Progenitor cell of endocrine pancreas (in vitro differentiated cells): ENCODE measurements around the gene ARHGAP18. TPM values are rescaled to one million over a fixed set of nuclear protein-coding genes. Genes with fewer than 3 reads are reported as not detected.

Experiments used
- DNase-seq: peaks from one replicate; pipeline ENCODE4 v3.0.0; 2021; ENCODE audit warnings: low spot score; ENCODE audit not compliant: unreplicated experiment
- H3K27ac Mint-ChIP-seq: 2 replicates; pipeline ENCODE4 v1.8.0; 2021; ENCODE audit warnings: mild to moderate bottlenecking, moderate library complexity, mixed read lengths
- H3K27me3 Mint-ChIP-seq: 2 replicates; pipeline ENCODE4 v1.8.0; 2021; ENCODE audit warnings: mixed read lengths
- H3K36me3 Mint-ChIP-seq: 2 replicates; pipeline ENCODE4 v1.8.0; 2022; ENCODE audit warnings: mixed read lengths; ENCODE audit not compliant: insufficient read depth
- H3K4me1 Mint-ChIP-seq: 2 replicates; pipeline ENCODE4 v1.8.0; 2021; ENCODE audit warnings: low read depth, mixed read lengths
- H3K4me3 Mint-ChIP-seq: 2 replicates; pipeline ENCODE4 v1.8.0; 2021; ENCODE audit warnings: low read depth, mild to moderate bottlenecking, moderate library complexity, mixed read lengths
- H3K9me3 Mint-ChIP-seq: 2 replicates; pipeline ENCODE4 v1.8.0; 2021; ENCODE audit warnings: low read depth, mixed read lengths
- total RNA-seq: library from RNA; stranded (reverse); gene quantifications from 2 replicates; pipeline ENCODE4 v1.2.1, GENCODE V29; 2021
- TF ChIP-seq, protein P1 (sequence below): fragments of 200-600 bp; sonication (generic); IDR thresholded peaks from one replicate; pipeline ENCODE4 v1.5.0; 2021; ENCODE audit warnings: antibody characterized with exemption, mild to moderate bottlenecking; ENCODE audit not compliant: unreplicated experiment

The ARHGAP18 gene
- total RNA-seq, 1 donor from 2014 or later = 26.9 TPM

DNA sequence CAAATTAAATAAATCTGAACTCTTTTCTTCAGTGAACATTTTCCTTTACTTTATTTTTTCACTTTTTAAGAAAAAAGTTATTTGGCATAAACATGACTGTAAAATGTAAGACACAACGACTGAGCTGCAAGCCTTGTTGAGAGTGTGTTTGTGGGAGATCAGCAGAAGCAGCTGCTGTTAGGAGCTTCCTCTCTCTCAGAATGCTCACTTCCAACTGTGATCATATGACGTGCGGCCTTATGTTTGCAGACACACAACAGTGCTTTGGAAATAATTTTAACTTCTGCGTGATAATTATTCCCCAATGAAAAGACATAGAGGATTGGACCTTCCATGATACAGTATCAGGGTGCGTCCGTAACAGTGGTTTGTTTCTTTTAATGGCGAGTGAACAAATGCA is 104.0 kb downstream of the ARHGAP18 start:
- Mint-ChIP-seq H3K36me3 (peaks cover 21% of the 10 kb centered on the region), H3K27me3 (no peaks in the 10 kb centered on the region), H3K4me1 (no peaks in the 10 kb centered on the region), H3K27ac (no peak overlapping the region), H3K4me3 (no peak overlapping the region), H3K9me3 (no peaks in the 10 kb centered on the region)
- DNase-seq = no peak
- TF ChIP-seq, protein P1, sequence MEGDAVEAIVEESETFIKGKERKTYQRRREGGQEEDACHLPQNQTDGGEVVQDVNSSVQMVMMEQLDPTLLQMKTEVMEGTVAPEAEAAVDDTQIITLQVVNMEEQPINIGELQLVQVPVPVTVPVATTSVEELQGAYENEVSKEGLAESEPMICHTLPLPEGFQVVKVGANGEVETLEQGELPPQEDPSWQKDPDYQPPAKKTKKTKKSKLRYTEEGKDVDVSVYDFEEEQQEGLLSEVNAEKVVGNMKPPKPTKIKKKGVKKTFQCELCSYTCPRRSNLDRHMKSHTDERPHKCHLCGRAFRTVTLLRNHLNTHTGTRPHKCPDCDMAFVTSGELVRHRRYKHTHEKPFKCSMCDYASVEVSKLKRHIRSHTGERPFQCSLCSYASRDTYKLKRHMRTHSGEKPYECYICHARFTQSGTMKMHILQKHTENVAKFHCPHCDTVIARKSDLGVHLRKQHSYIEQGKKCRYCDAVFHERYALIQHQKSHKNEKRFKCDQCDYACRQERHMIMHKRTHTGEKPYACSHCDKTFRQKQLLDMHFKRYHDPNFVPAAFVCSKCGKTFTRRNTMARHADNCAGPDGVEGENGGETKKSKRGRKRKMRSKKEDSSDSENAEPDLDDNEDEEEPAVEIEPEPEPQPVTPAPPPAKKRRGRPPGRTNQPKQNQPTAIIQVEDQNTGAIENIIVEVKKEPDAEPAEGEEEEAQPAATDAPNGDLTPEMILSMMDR = no peak

DNA sequence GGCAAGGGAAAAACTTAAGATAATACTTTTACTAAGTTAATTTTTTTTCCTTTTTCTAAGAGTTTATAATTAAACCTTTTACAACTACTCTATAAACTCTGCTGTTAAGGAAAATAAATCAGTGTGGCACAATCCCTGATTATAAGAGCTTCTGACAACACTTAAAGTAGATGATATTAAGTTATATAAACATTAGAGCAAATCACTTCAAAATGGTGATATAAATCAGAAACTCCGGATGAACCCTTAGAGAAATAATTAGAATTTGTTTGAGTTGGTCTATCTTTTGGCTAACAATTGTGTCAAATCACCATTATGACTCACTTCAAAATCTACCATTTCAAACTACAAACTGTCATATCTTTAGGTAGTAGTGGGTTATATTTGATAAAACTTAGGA is 104.9 kb downstream of the ARHGAP18 start:
- Mint-ChIP-seq H3K27ac (no peak overlapping the region), H3K27me3 (no peaks in the 10 kb centered on the region), H3K4me3 (no peak overlapping the region), H3K9me3 (no peaks in the 10 kb centered on the region), H3K4me1 (no peaks in the 10 kb centered on the region), H3K36me3 (peaks cover 19% of the 10 kb centered on the region)
- DNase-seq = no peak
- TF ChIP-seq, protein P1 = no peak

DNA sequence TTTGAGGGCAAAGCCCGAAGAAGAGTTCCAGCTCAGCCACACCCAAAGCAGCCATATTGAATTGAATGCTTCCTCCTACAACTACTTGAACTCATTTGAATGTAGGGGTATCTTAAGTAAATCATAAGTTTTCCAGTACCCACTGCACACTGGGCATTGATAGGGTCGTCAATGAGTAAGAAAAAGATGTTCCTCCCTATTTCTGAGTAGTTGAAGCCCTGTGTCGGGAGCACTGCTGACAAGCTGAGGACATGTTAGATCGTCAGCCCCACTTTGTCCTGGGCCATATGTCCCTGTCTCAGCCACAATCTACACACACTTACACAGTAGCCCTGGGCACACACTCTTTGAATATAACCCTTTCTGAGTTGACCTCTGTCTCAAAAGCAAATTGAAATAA is 105.7 kb downstream of the ARHGAP18 start:
- Mint-ChIP-seq H3K36me3 (peaks cover 14% of the 10 kb centered on the region), H3K4me1 (no peaks in the 10 kb centered on the region), H3K27me3 (no peaks in the 10 kb centered on the region), H3K27ac (no peak overlapping the region), H3K9me3 (no peaks in the 10 kb centered on the region), H3K4me3 (no peak overlapping the region)
- TF ChIP-seq, protein P1 = no peak
- DNase-seq = no peak

DNA sequence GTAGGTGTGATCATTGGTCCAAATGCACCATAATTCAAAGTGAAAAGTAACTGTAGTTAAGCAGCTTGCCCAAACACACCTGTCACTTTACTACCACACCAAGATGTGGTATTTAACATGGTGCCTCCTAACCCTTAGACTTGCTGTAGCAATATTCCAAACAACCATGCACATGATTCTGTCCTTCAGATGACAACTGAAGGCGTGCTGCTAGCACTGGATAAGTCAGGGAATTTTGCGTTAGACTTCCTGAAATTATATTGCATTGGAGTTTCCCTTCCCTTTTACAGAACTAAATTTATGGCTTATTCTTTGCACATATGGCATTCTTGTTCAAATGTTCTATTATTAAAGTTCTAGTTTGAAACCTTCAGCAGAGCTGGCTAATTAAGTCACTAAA is 106.2 kb downstream of the ARHGAP18 start:
- Mint-ChIP-seq H3K27me3 (no peaks in the 10 kb centered on the region), H3K36me3 (peaks cover 14% of the 10 kb centered on the region), H3K9me3 (no peaks in the 10 kb centered on the region), H3K4me1 (peaks cover 3% of the 10 kb centered on the region), H3K27ac (no peak overlapping the region), H3K4me3 (no peak overlapping the region)
- no peak for DNase-seq
- TF ChIP-seq, protein P1 = no peak

DNA sequence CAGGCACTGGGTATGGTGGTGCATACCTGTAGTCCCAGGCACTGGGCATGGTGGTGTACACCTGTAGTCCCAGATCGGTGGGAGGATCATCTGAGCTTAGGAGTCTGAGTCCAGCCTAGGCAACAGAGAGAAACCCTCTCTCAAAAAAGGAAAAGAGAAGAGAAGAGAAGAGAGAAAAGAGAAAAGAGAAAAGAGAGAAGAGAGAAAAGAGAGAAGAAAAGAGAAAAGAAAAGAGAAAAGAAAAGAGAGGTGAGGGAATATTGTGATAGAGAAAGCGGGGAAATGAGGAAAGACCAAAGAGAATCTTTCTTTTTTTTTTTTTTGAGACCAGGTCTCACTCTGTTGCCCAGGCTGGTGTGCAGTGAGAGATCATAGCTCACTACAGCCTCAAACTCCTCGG is 108.7 kb downstream of the ARHGAP18 start:
- Mint-ChIP-seq H3K4me1 (peaks cover 6% of the 10 kb centered on the region), H3K27ac (no peak overlapping the region), H3K27me3 (no peaks in the 10 kb centered on the region), H3K4me3 (no peak overlapping the region), H3K9me3 (no peaks in the 10 kb centered on the region), H3K36me3 (peaks cover 6% of the 10 kb centered on the region)
- no peak for DNase-seq
- TF ChIP-seq, protein P1 = no peak
